Measurements from ENCODE around the gene HDLBP.
"Not testable (repeated sequence)": the region's sequence is repeated elsewhere in the genome, so short reads cannot be mapped to it uniquely, and the experiment has no call there.

The HDLBP gene

GRCh38 chr2:241207151-241207550 is 108.3 kb downstream of the HDLBP start:
- DNase-seq: no peak

DNA sequence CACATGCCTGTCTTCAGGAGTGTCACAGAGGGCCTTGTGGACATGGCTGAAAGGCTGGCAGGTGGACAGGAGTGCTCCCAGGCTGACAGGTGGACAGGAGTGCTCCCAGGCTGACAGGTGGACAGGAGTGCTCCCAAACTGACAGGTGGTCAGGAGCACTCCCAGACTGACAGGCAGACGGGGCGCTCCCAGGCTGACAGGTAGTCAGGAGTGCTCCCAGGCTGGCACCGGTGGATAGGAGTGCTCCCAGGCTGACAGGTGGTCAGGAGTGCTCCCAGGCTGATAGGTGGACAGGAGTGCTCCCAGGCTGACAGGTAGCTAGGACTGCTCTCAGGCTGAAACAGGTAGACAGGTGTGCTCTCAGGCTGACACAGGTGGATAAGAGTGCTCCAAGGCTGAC is 110.4 kb downstream of the HDLBP start:
- DNase-seq: no peak

GRCh38 chr2:241204490-241204889 is 111.0 kb downstream of the HDLBP start:
- no peak for DNase-seq

- no peak for DNase-seq
Observed at GRCh38 chr2:241204010-241204384, 111.5 kb downstream of the HDLBP start.

DNA sequence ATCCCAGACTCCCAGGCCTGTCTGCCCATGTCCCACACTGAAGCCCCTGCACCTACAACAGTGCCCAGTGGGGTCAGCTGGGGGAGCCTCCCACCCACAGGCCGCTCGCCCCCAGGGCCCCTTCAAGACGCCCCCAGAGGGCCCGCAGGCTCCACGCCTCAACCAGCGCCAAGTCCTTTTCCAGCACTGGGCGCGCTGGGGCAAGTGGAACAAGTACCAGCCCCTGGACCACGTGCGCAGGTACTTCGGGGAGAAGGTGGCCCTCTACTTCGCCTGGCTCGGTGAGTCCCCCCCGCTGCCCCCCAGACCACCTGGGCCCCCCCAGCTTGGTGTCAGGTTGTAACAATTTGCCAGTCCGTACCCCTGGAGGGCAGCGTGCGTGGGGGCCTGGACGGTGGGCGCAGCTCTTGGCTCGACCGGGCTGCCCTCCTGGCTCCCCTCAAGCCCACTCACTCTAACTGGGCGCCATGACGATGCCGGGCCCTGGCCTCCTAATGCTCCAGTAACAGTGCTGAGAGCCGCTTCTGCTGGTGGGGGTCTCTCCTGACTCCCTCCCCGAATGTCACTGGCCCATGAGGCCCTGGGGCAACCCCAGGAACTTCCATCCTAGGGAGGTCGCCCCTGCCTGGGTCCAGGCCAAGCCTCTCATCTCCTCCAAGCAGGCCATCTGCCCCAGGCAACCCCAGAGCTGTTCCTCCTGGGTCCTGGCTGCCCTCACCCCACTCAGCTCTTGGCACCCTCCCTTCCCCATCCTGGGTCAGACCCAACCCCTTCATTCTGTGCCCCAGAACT is 112.1 kb downstream of the HDLBP start:
- DNase-seq: no peak

GRCh38 chr2:241202681-241203080 is 112.8 kb downstream of the HDLBP start:
- no peak for DNase-seq

GRCh38 chr2:241202268-241202585 is 113.2 kb downstream of the HDLBP start:
- no peak for DNase-seq

- no peak for DNase-seq
Observed at GRCh38 chr2:241201445-241202267, 113.8 kb downstream of the HDLBP start.

GRCh38 chr2:241200822-241201395 is 114.6 kb downstream of the HDLBP start:
- DNase-seq: no peak

DNA sequence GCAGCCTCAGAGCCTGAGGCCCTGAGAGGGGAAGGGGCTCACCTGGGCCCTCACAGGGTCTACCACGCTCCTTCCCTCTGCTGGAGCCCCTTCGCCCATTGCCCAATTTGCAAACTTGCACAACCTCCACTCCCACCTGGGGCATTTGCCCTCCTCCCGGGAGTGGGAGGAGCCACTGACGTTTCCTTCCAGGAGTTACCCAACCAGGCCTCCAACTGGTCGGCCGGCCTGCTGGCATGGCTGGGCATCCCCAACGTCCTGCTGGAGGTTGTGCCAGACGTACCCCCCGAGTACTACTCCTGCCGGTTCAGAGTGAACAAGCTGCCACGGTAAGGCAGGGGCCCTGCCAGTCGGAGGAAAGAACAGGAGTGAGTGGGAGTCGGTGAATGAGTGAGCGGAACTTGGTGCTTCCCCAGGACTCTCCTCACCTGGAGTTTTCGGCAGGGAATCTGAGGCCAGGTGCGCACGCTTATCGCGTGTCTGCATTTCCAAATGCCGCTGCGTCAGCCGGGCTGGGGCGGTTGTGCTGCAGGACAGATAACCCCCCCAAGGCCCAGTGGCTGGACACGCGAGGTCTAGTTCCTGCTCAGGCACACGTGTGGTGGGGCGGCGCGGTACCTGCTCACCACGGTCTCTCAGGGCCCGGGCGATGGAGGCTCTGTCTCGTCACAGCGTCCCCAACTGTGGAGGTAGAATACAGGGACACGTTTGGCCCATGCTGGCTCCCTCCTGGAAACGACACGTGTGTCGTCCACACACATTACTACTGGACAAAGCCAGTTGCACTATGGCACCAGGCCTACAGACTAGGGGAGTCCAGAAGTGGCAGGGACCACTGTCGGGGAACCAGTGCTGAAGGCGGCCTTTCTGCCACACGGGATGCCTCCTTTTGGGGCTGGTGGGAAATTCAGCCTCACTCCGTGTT is 115.3 kb downstream of the HDLBP start:
- DNase-seq: no peak

GRCh38 chr2:241199286-241199685 is 116.2 kb downstream of the HDLBP start:
- no peak for DNase-seq

GRCh38 chr2:241198381-241199279 is 116.8 kb downstream of the HDLBP start:
- DNase-seq: no peak

DNA sequence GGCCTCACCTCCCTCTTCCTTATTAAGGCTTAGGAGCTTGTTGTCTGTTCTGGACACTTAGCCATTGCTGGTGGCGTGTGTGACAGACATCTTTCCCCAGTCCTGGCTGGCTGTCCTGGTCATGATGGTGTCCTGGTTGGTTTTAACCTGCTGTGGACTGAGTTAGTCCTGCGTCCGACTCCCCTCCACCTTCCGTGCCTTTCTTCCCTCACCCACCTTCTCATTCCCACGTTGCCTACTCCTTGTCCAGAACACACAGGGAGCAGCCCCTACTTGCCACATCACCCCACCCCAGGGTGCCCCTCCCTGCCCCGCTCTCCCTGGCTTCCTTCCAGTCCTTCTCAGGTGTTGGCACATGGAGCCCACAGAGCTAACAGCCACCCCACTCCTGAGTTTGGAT is 117.5 kb downstream of the HDLBP start:
- DNase-seq: no peak

DNA sequence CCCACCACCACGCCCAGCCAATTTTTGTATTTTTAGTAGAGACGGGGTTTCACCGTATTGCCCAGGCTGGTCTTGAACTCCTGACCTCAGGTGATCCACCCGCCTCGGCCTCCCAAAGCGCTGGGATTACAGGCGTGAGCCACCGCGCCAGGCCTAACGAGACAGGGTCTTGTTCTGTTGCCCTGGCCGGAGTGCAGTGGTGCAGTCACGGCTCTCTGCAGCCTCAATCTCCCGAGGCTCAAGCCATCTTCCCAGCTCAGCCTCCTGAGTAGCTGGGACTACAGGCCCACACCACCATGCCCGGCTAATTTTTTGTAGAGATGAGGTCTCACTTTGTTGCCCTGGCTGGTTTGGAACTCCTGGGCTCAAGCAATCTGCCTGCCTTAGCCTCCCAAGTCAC is 118.2 kb downstream of the HDLBP start:
- DNase-seq: not testable (repeated sequence)

DNA sequence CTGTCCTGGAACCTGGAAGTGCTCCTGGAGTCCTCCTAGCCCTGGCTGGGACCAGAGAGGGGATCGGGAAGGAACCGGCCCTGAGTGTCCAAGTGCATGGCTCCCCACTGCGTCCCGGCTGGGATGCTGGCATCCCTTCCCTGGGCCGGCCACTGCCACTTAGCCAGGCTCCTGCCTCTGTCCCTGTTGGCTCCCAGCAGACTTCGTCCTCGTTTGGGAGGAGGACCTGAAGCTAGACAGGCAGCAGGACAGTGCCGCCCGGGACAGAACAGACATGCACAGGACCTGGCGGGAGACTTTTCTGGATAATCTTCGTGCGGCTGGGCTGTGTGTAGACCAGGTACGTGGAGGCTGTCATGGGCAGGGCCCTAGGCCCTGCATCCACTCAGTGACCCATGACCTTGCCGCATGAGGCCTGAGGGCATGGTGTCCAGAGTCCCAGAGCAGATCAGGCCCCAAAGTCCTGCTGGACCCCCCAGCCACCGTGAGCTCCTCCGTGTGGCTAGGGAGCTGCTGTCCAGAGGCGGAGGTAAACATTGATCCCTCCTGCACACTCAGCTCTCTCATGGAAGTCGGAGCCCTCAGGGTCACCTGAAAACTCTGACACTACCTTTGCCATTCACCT is 119.9 kb downstream of the HDLBP start:
- DNase-seq: no peak

DNA sequence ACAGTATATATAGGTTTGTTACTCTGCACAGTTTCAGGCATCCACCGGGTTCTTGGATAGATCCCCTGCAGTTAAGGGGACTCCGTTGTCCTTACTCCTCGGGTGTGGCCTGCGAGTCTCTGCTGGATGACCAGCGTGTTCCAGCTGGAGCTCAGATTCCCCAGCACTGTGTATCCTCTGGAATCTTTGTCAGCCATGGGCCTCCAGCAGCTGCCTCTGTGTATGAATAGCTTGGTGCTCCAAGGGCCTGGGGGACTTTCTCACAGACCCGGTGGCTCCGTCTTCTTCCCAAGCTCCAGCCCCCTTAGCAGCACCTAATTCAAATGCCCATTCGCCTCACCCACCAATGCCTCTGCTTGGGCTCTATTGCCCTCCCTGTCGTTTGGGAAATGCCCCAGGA is 120.7 kb downstream of the HDLBP start:
- DNase-seq: no peak

DNA sequence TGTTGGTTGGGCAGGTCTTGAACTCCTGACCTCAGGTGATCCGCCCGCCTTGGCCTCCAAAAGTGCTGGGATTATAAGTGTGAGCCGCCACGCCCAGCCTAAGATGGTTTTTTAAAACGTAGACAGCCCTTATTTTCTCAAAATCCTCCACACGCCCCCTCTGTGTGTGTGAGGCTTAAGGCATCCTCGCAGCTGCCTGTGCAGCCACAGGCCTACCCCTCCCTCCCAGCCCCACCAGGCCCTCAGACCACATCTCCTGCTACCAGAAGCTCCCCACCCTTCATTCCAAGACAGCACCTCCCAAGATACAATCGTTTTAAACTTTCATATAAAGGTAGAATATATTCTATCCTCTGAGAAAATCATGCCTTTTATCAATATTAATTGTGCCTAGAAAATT is 122.2 kb downstream of the HDLBP start:
- DNase-seq: no peak

DNA sequence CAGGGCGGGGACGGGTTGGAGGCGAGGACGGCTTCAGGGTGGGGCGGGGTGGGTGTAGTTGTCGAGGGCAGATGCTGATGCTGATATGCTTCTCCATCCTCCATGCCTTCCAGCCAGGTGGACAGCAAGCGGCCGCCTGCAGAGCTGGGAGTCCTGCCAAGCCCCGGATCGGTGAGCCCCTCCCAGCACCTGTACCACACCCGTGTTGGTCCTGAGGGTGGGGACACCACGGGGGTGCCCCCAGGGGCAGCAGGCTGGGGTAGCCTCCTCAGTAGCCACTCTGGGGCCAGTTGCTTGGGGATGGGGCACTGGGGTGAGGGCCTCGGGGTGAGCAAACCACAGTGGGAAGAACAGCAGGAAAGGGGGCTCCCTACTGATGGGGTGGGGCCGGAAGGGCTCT is 124.4 kb downstream of the HDLBP start:
- no peak for DNase-seq

GRCh38 chr2:241190291-241190981 is 125.0 kb downstream of the HDLBP start:
- no peak for DNase-seq

GRCh38 chr2:241189856-241190201 is 125.6 kb downstream of the HDLBP start:
- no peak for DNase-seq

Data from SIG-M5 (cell line).